IgD-negative memory B cell (primary cell): ENCODE measurements around the gene PLPPR2. TPM values are rescaled to one million over a fixed set of nuclear protein-coding genes. Genes with fewer than 3 reads are reported as not detected.
A peak's percentile ranks its signal among the peaks of the same experiment; 100 is the strongest.
"Not testable (repeated sequence)": the region's sequence is repeated elsewhere in the genome, so short reads cannot be mapped to it uniquely, and the experiment has no call there.

ENCODE experiments used
- H3K27ac Mint-ChIP-seq, 3 donors: one replicate each; pipeline ENCODE4 v1.8.0; 2020 to 2022; ENCODE audit warnings: mild to moderate bottlenecking in 3 of 3, mixed read lengths in 3 of 3, moderate library complexity in 1 of 3
- H3K27me3 Mint-ChIP-seq: one replicate; pipeline ENCODE4 v1.8.0; 2021; ENCODE audit warnings: mixed read lengths
- H3K36me3 Mint-ChIP-seq: one replicate; pipeline ENCODE4 v1.8.0; 2020; ENCODE audit warnings: mild to moderate bottlenecking, mixed read lengths
- H3K4me1 Mint-ChIP-seq, 3 donors: one replicate each; pipeline ENCODE4 v1.8.0; 2020 to 2022; ENCODE audit warnings: mixed read lengths in 3 of 3, mild to moderate bottlenecking in 1 of 3
- H3K4me3 Mint-ChIP-seq, 4 donors: one replicate each; pipeline ENCODE4 v1.8.0; 2020 to 2022; ENCODE audit warnings: mild to moderate bottlenecking in 4 of 4, mixed read lengths in 4 of 4, moderate library complexity in 3 of 4
- H3K9me3 Mint-ChIP-seq, 3 donors: one replicate each; pipeline ENCODE4 v1.8.0; 2020 to 2021; ENCODE audit warnings: mixed read lengths in 3 of 3, mild to moderate bottlenecking in 1 of 3
- polyA plus RNA-seq: library from polyadenylated mRNA; unstranded; fragments of 300-500 nt; fragmentation: Illumina TruSeq; gene quantifications from one replicate; pipeline ENCODE4 v1.2.3, GENCODE V29; 2021

Gene PLPPR2
- polyA plus RNA-seq, 1 donor from 2014 or later: 1.9 TPM

DNA sequence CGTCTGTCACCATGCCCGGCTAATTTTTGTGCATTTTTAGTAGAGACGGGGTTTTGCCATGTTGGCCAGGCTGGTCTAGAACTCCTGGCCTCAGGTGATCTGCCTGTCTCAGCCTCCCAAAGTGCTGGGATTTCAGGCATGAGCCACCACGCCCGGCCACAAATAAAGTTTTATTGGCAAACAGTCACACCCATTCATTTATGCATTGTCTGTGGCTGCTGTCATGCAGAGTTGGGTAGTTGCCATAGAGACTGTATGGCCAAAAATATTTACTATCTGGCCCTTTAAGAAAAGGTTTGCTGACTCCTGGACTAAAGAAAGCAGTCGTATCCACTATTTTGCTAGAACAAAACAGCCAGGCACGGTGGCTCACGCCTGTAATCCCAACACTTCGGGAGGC, 21.4 kb upstream of the PLPPR2 start:
- Mint-ChIP-seq H3K36me3 (peaks cover 13% of the 10 kb centered on the region), H3K4me3 (peak overlapping the region in 1 of 4 donors; percentile 61), H3K27ac (peak overlapping the region in 1 of 3 donors; percentile 45), H3K4me1 (peaks cover 3 to 12% (median 5%) of the 10 kb centered on the region in 3 donors)
- not testable (repeated sequence) for H3K9me3 Mint-ChIP-seq, H3K27me3 Mint-ChIP-seq

DNA sequence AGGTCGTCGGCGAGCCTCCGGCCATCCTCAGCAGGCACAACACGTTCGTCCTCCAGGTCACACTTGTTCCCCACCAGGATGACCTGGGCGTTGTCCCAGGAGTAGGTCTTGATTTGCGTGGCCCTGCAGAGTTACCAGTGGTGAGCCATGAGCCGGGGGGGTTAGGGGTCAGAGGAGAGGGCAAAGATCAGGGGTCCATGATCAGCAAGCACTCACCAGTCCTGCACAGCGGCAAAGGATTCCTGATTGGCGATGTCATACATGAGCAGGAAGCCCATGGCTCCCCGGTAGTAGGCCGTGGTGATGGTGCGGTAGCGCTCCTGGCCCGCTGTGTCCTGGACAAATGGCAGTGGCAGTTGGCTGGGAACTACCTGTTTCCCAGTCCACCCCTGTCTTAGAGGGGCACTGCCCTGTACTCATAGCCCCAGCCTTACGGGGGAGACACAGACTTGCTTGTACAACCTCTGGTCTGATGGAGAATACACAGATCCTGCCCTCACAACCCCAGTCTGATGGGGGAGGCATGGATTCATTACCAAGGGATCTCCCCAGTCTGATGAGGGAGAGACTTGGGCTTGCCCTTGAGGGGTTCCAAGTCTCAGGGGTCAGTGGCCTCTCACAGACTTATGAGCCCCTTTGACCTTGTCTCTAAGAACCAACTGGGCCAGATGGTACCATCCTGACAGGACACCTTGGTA, 19.6 kb upstream of the PLPPR2 start:
- peaks cover 8 to 11% (median 9%) of the 10 kb centered on the region in 3 donors for H3K4me1 Mint-ChIP-seq
- peaks cover 9% of the 10 kb centered on the region for H3K36me3 Mint-ChIP-seq
- no peaks in the 10 kb centered on the region for H3K27me3 Mint-ChIP-seq
- H3K27ac Mint-ChIP-seq: no peak overlapping the region
- peak overlapping the region in 1 of 4 donors; percentile 32 for H3K4me3 Mint-ChIP-seq
- H3K9me3 Mint-ChIP-seq: no peaks in the 10 kb centered on the region

- H3K27ac Mint-ChIP-seq: peak overlapping the region in 1 of 3 donors; percentile 53
- H3K27me3 Mint-ChIP-seq: no peaks in the 10 kb centered on the region
- peak overlapping the region in 2 of 4 donors; percentile 63 to 79 for H3K4me3 Mint-ChIP-seq
- peaks cover 9% of the 10 kb centered on the region for H3K36me3 Mint-ChIP-seq
- H3K9me3 Mint-ChIP-seq: no peaks in the 10 kb centered on the region
- H3K4me1 Mint-ChIP-seq: peaks cover 8 to 12% (median 9%) of the 10 kb centered on the region in 3 donors
Measured at GRCh38 chr19:11337080-11337479, 18.2 kb upstream of the PLPPR2 start.

- Mint-ChIP-seq H3K27me3 (no peaks in the 10 kb centered on the region), H3K27ac (peak overlapping the region in 2 of 3 donors; percentile 57 to 70), H3K9me3 (no peaks in the 10 kb centered on the region), H3K36me3 (peaks cover 7% of the 10 kb centered on the region), H3K4me3 (peak overlapping the region in 3 of 4 donors; percentile 38 to 85 (median 79)), H3K4me1 (peaks cover 8 to 12% (median 9%) of the 10 kb centered on the region in 3 donors)
Measured at GRCh38 chr19:11338121-11338520, 17.1 kb upstream of the PLPPR2 start.

- peaks cover 5% of the 10 kb centered on the region for H3K36me3 Mint-ChIP-seq
- peaks cover 8 to 12% (median 9%) of the 10 kb centered on the region in 3 donors for H3K4me1 Mint-ChIP-seq
- peak overlapping the region; percentile 83 to 94 (median 90) for H3K4me3 Mint-ChIP-seq
- H3K27ac Mint-ChIP-seq: peak overlapping the region; percentile 57 to 88 (median 70)
- H3K27me3 Mint-ChIP-seq: no peaks in the 10 kb centered on the region
- H3K9me3 Mint-ChIP-seq: no peaks in the 10 kb centered on the region
Measured at GRCh38 chr19:11338569-11339253, 16.5 kb upstream of the PLPPR2 start.

DNA sequence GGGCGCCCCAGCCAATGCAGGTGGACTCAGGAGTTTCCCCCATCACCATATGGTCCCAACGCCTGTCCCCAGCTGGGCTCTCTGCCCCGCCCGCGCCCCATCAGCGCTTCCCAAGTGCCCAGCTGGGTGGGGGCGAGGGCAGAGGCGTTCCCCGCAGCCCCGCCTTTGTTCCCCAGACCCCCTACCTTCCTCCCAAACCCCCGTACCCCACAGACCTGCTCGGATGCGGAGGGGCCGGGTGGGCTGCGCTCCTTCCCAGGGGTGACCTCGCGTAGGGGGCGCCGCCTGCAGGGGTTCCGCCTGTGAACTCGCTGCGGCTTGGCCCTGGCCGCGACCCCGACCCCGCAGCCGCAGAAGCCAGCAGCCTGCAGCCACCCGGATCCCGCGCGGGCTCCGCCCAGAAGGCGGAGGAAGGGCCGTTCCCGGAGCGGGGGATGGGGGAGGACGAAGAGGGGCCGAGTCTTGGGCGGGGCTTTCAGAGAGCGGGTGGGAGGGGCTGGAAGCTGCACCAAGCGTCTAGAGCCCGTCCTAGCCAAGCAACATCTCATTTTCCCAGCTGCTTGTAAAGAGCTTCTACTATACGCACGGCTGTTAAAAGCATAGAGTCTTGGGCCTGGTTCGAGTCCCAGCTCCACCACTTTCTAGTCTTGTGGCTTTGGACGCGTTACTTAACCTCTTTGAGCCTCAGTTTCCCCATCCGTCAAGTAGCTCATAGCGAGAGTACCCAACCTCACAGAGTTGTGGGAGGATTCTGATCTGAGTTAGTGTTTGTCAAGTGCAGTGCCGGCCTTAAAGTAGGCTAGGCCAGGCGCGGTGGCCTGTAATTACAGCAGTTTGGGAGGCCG, 15.8 kb upstream of the PLPPR2 start, which contains the start of gene RAB3D:
TSS of gene RAB3D (minus strand) at position 404 of the 845 bp plus-strand sequence. CDS start 2,258 bp downstream, outside the sequence.
- Mint-ChIP-seq H3K27ac (peak within 1 kb of the TSS; percentile 62 to 88 (median 70)), H3K4me1 (peaks cover 11 to 12% (median 11%) of the 10 kb centered on the region in 3 donors), H3K36me3 (peaks cover 5% of the 10 kb centered on the region), H3K4me3 (peak within 1 kb of the TSS; percentile 83 to 94 (median 90)), H3K27me3 (no peaks in the 10 kb centered on the region), H3K9me3 (no peaks in the 10 kb centered on the region)

GRCh38 chr19:11340099-11340467, 15.1 kb upstream of the PLPPR2 start:
- H3K36me3 Mint-ChIP-seq, H3K9me3 Mint-ChIP-seq, H3K27me3 Mint-ChIP-seq: not testable (repeated sequence)
- H3K27ac Mint-ChIP-seq: peak overlapping the region; percentile 47 to 73 (median 62)
- peaks cover 12 to 13% (median 12%) of the 10 kb centered on the region in 3 donors for H3K4me1 Mint-ChIP-seq
- H3K4me3 Mint-ChIP-seq: peak overlapping the region; percentile 83 to 94 (median 90)

DNA sequence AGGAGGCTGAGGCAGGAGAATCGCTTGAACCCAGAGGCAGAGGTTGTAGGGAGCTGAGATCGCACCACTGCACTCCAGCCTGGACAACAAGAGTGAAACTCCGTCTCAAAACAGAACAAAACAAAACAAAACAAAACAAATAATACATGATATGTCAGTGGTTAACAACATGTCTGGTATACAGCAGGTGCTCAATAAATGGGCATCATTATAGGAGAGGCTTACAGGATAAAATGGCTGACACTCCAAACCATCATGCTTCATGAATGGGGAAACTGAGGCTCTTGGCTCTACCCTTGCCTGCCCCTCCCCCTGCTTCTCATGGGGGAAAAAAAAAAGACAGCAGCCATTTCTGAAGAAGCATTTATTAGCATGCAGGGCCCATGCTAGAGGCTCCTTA, 12.8 kb upstream of the PLPPR2 start:
- H3K4me1 Mint-ChIP-seq: peaks cover 19 to 28% (median 27%) of the 10 kb centered on the region in 3 donors
- peak overlapping the region in 2 of 4 donors; percentile 42 to 60 for H3K4me3 Mint-ChIP-seq
- H3K9me3 Mint-ChIP-seq: no peaks in the 10 kb centered on the region
- no peaks in the 10 kb centered on the region for H3K27me3 Mint-ChIP-seq
- peak overlapping the region in 1 of 3 donors; percentile 59 for H3K27ac Mint-ChIP-seq
- H3K36me3 Mint-ChIP-seq: peaks cover 1% of the 10 kb centered on the region

DNA sequence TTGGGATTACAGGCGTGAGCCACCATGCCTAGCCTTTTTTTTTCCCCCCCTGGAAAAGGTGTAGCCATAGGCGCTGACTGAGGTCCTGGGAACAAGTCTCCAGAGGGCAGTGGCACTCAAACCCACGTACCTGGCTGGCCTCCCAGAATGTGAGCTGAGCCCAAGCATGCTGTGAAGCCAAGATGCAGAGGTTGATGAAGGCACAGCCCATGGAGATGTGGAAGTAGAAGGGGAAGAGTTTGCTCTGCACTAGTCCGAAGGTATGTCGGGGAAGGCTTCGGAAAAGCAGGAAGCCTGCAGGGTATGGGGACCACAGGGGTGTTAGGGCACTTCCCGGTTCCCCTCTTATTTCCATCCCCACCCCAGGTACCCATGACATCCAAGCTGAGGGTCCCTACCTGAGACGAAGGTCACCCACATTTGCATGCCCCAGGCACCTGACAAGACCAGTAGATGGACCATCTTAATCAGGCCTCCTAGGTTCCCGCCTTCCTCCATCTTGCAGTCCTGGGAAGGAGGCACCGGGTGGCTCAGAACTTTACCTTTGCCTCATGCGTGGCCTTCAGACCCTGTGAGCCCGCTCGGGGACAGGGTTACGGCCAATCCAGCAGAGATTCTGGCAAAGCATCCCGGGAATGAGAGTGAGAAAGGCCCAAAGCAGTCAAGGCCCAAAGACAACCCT, 10.0 kb upstream of the PLPPR2 start:
- peaks cover 0 to 2% (median 0%) of the 10 kb centered on the region in 3 donors for H3K9me3 Mint-ChIP-seq
- H3K27me3 Mint-ChIP-seq: no peaks in the 10 kb centered on the region
- H3K4me3 Mint-ChIP-seq: peak overlapping the region; percentile 89 to 100 (median 98)
- H3K36me3 Mint-ChIP-seq: peaks cover 4% of the 10 kb centered on the region
- peak overlapping the region; percentile 79 to 85 (median 81) for H3K27ac Mint-ChIP-seq
- peaks cover 11 to 21% (median 20%) of the 10 kb centered on the region in 3 donors for H3K4me1 Mint-ChIP-seq

GRCh38 chr19:11346104-11346940, 8.9 kb upstream of the PLPPR2 start, which contains the start of the genes CCDC159 and TMEM205:
Gene CCDC159 (plus strand): TSS chr19:11346519. CDS start chr19:11346607, 88 bp downstream.
Gene TMEM205 (minus strand): TSS chr19:11346268. CDS start chr19:11345619, 649 bp downstream.
- H3K27ac Mint-ChIP-seq: peak within 1 kb of the TSS; percentile 79 to 95 (median 93)

DNA sequence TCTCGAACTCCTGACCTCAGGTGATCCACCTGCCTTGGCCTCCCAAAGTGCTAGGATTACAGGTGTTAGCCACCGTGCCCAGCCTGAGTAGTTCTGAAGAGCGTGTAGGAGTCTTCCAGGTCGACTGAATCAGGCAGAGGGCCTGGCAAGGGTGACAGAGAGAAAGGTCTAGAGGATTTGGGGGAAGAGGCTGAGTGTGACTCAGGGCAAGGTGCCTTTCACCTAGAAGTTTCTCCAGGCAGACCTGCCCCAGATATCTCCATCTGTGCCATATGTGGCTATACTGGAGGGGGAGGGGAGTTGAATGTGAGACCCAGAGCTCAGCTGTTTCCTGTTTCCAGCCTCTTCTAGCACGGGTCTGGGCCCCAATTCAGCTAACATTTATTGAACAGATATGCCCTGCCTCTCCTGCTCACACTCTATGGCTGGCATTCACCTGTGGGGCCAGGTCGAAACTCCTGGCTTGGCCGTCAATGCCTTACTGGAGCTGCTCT, 7.6 kb upstream of the PLPPR2 start:
- H3K27me3 Mint-ChIP-seq: no peaks in the 10 kb centered on the region
- peaks cover 11 to 20% (median 19%) of the 10 kb centered on the region in 3 donors for H3K4me1 Mint-ChIP-seq
- peak overlapping the region; percentile 89 to 100 (median 98) for H3K4me3 Mint-ChIP-seq
- peak overlapping the region in 2 of 3 donors; percentile 79 to 93 for H3K27ac Mint-ChIP-seq
- peaks cover 0 to 2% (median 0%) of the 10 kb centered on the region in 3 donors for H3K9me3 Mint-ChIP-seq
- peaks cover 4% of the 10 kb centered on the region for H3K36me3 Mint-ChIP-seq

More at GRCh38 chr19:11346104-11346940, 8.9 kb upstream of the PLPPR2 start, which contains the start of the genes CCDC159 and TMEM205:
- H3K36me3 Mint-ChIP-seq: peaks cover 4% of the 10 kb centered on the region
- peak within 1 kb of the TSS; percentile 89 to 100 (median 98) for H3K4me3 Mint-ChIP-seq
- peaks cover 0 to 2% (median 0%) of the 10 kb centered on the region in 3 donors for H3K9me3 Mint-ChIP-seq
- H3K27me3 Mint-ChIP-seq: no peaks in the 10 kb centered on the region
- peaks cover 11 to 20% (median 19%) of the 10 kb centered on the region in 3 donors for H3K4me1 Mint-ChIP-seq

DNA sequence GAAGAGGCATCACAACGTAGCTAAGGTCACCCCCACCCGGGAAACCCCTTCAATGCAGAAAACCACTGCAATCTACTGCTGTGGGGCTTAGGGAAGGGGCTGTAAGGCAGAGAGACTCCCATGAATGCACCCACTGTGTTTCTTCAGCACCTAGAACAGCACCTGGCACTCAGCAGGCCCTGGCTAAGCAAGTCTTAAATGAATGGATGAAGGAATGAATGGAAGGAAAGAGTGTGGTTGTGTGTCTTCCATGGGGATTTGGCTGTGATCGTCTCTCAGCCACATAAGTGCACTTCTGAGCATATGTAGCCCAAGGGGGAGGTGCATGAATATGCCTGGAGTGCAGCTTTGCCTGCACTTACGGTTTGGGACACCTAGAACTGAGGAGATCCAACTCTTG, 6.1 kb upstream of the PLPPR2 start:
- peaks cover 0 to 2% (median 0%) of the 10 kb centered on the region in 3 donors for H3K9me3 Mint-ChIP-seq
- peaks cover 11 to 20% (median 19%) of the 10 kb centered on the region in 3 donors for H3K4me1 Mint-ChIP-seq
- peaks cover 4% of the 10 kb centered on the region for H3K36me3 Mint-ChIP-seq
- H3K4me3 Mint-ChIP-seq: peak overlapping the region in 2 of 4 donors; percentile 56 to 77
- no peaks in the 10 kb centered on the region for H3K27me3 Mint-ChIP-seq
- peak overlapping the region in 1 of 3 donors; percentile 59 for H3K27ac Mint-ChIP-seq

DNA sequence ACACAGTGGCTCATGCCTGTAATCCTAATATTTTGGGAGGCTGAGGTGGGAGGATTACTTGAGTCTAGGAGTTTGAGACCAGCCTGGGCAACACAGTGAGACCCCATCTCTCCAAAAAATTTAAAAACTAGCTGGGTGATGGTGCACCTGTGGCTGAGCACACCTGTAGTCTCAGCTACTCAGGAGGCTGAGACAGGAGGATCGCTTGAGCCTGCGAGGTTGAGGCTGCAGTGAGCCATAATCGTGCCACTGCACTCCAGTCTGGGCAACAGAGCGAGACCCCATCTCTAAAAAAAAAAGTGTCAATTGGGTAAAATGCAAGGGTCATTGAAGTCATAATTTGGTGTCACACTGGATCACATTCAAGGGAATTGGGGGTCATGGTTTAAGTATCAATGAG, 1.1 kb upstream of the PLPPR2 start:
- H3K36me3 Mint-ChIP-seq, H3K4me1 Mint-ChIP-seq, H3K9me3 Mint-ChIP-seq, H3K27me3 Mint-ChIP-seq, H3K27ac Mint-ChIP-seq: not testable (repeated sequence)
- peak overlapping the region in 1 of 4 donors; percentile 14 for H3K4me3 Mint-ChIP-seq
